Esophagus muscularis mucosa (tissue), 4 donors: ENCODE measurements around the gene SLC24A4. TPM values are rescaled to one million over a fixed set of nuclear protein-coding genes. Genes with fewer than 3 reads are reported as not detected.

Experiments
- DNase-seq: peaks from one replicate; pipeline ENCODE4 v3.0.0-alpha.2; 2017; ENCODE audit errors: extremely low spot score
- H3K27ac ChIP-seq, 4 donors: fragments of 200-600 bp; sonication (generic); replicated peaks in 1 of 4; 1 replicate in 3 of 4; 2 replicates in 1 of 4; pipeline ENCODE4 v1.5.1; 2016 to 2019; ENCODE audit warnings: mild to moderate bottlenecking in 1 of 4
- H3K27me3 ChIP-seq, 4 donors: fragments of 200-600 bp; sonication (generic); one replicate each; pipeline versions ENCODE4 v1.5.1 to v1.6.0; 2016 to 2019
- H3K36me3 ChIP-seq, 4 donors: fragments of 200-600 bp; sonication (generic); one replicate each; pipeline ENCODE4 v1.5.1; 2016 to 2019
- H3K4me1 ChIP-seq, 4 donors: fragments of 200-600 bp; sonication (generic); one replicate each; pipeline ENCODE4 v1.5.1; 2016 to 2019
- H3K4me3 ChIP-seq, 4 donors: fragments of 200-600 bp; sonication (generic); 1 replicate in 2 of 4; 2 replicates in 2 of 4; pipeline ENCODE4 v1.5.1; 2016 to 2019; ENCODE audit warnings: mild to moderate bottlenecking in 4 of 4, moderate library complexity in 1 of 4
- H3K9me3 ChIP-seq, 4 donors: fragments of 200-600 bp; sonication (generic); 1 replicate in 3 of 4; 2 replicates in 1 of 4; pipeline ENCODE4 v1.5.1; 2016 to 2019
- CTCF ChIP-seq, 3 experiments: fragments of 200-600 bp in 2 of 3; fragments of 450-650 bp in 1 of 3; sonication (generic) in 2 of 3; IDR thresholded peaks; one replicate each; pipeline ENCODE4 v1.5.1; 2017 to 2019; ENCODE audit warnings: antibody characterized with exemption in 3 of 3, mild to moderate bottlenecking in 2 of 3, moderate library complexity in 1 of 3
- EP300 ChIP-seq: sonication (generic); formaldehyde crosslinking; IDR thresholded peaks from one replicate; pipeline ENCODE4 v1.6.1; 2017; ENCODE audit warnings: antibody characterized with exemption
- POLR2A ChIP-seq: fragments of 450-650 bp; IDR thresholded peaks from one replicate; pipeline ENCODE4 v1.6.1; 2017; ENCODE audit warnings: antibody characterized with exemption, moderate library complexity, mild to moderate bottlenecking, low read depth
- POLR2AphosphoS5 ChIP-seq, 2 donors: sonication (generic); formaldehyde crosslinking; IDR thresholded peaks; one replicate each; pipeline ENCODE4 v1.6.1; 2017; ENCODE audit warnings: antibody characterized with exemption in 2 of 2
- WGBS: methylation state at CpG from one replicate; pipeline ENCODE4 v1.1.5; 2018; 5-methylcytosine and 5-hydroxymethylcytosine counted together
- intact Hi-C: fragments of 100-400 bp; cut with DNase I; formaldehyde crosslinking; loops from one replicate; pipeline ENCODE4 v1.15.1; 2023
- total RNA-seq, 4 donors: library from RNA; depleted of rRNA; stranded (reverse); fragments of >200 nt; gene quantifications; one replicate each; pipeline versions ENCODE4 v1.1.0 to v1.2.1, GENCODE V29; 2016

The SLC24A4 gene
- total RNA-seq, 4 donors from 2014 or later = 1.7 to 2.9 (median 2.1) TPM

- DNase-seq = no peak
- Histone ChIP-seq H3K9me3 (no peaks in the 10 kb centered on the region), H3K36me3 (no peaks in the 10 kb centered on the region), H3K4me1 (peaks cover 5 to 10% (median 7%) of the 10 kb centered on the region in 4 donors), H3K27ac (no peak overlapping the region), H3K4me3 (no peak overlapping the region), H3K27me3 (no peaks in the 10 kb centered on the region)
- TF ChIP-seq POLR2A (no peak), POLR2AphosphoS5 (IDR thresholded peaks at IDR 0.05) (no peak), EP300 (no peak), CTCF (IDR thresholded peaks at IDR 0.05) (no peak)
- intact Hi-C loops = no loop called here
- WGBS = 92% methylated on average over 8 of the region's 9 CpGs
Measured at GRCh38 chr14:92482621-92483319, 159.8 kb downstream of the SLC24A4 start.

- intact Hi-C loops = no loop called here
- H3K27ac ChIP-seq = no peak overlapping the region
- DNase-seq = no peak
- H3K4me3 ChIP-seq = no peak overlapping the region
- no peaks in the 10 kb centered on the region for H3K36me3 ChIP-seq
- TF ChIP-seq POLR2A (no peak), POLR2AphosphoS5 (IDR thresholded peaks at IDR 0.05) (no peak), EP300 (no peak), CTCF (IDR thresholded peaks at IDR 0.05) (no peak)
- H3K27me3 ChIP-seq = no peaks in the 10 kb centered on the region
- no peaks in the 10 kb centered on the region for H3K9me3 ChIP-seq
- 95% methylated on average over 5 of the region's 7 CpGs for WGBS
- H3K4me1 ChIP-seq = peaks cover 5 to 12% (median 7%) of the 10 kb centered on the region in 4 donors
Measured at GRCh38 chr14:92484132-92484823, 161.3 kb downstream of the SLC24A4 start.

GRCh38 chr14:92486881-92487280 lies 163.9 kb downstream of the SLC24A4 start:
- intact Hi-C loops = no loop called here
- Histone ChIP-seq H3K9me3 (no peaks in the 10 kb centered on the region), H3K27me3 (no peaks in the 10 kb centered on the region), H3K27ac (no peak overlapping the region), H3K4me1 (peaks cover under 1 to 12% (median 9%) of the 10 kb centered on the region in 4 donors), H3K36me3 (no peaks in the 10 kb centered on the region), H3K4me3 (no peak overlapping the region)
- WGBS = 66% methylated on average over 4 of the region's 4 CpGs
- DNase-seq = no peak
- TF ChIP-seq CTCF (IDR thresholded peaks at IDR 0.05) (no peak), EP300 (no peak)

GRCh38 chr14:92487513-92488133 lies 164.7 kb downstream of the SLC24A4 start:
- H3K27ac ChIP-seq = no peak overlapping the region

More at GRCh38 chr14:92487513-92488133, 164.7 kb downstream of the SLC24A4 start:
- 76% methylated on average over 10 of the region's 10 CpGs for WGBS
- Histone ChIP-seq H3K36me3 (no peaks in the 10 kb centered on the region), H3K9me3 (no peaks in the 10 kb centered on the region), H3K4me3 (no peak overlapping the region), H3K27me3 (no peaks in the 10 kb centered on the region), H3K4me1 (peaks cover 0 to 12% (median 9%) of the 10 kb centered on the region in 4 donors)
- DNase-seq = no peak
- TF ChIP-seq CTCF (IDR thresholded peaks at IDR 0.05) = no peak
- no peak for TF ChIP-seq POLR2AphosphoS5 (IDR thresholded peaks at IDR 0.05)
- no peak for TF ChIP-seq EP300
- no peak for TF ChIP-seq POLR2A
- intact Hi-C loops = no loop called here
